HG03025 (cell line): ENCODE results near the gene PTN.

Source experiments
- ATAC-seq: cut with Tn5 transposase; IDR thresholded peaks from one replicate; pipeline ENCODE4 v1.9.1; 2021; ENCODE audit warnings: mild to moderate bottlenecking, moderate library complexity; ENCODE audit not compliant: unreplicated experiment, low FRiP score

PTN gene, protein sequence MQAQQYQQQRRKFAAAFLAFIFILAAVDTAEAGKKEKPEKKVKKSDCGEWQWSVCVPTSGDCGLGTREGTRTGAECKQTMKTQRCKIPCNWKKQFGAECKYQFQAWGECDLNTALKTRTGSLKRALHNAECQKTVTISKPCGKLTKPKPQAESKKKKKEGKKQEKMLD

DNA sequence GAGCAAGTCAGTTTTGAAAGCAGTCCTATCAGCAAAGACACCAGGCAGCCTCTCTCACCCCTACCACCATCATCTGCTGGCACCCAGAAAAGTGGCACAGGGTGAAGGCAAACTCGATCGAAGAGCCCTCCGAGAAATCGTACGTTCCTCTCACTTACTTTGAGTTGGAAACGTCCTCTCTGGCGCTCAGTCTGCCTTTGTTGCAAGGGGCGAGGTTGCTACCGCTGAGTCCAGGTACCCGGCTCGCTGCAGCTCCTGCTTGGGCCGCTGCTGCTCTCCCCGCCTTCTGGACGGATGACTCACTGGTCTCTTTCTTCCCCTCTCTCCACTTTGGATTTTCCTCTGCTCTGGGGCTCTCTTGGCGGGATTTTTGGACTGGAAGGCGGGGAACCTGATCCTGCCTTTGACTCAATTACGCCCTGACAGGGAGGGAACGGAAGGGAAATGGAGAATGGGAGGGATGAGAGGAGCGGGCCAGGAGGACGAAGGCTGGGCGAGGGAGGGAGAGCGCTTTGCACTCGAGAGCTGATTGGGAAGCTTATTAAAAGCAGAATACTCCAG is at the start of gene PTN:
Gene PTN, minus strand, starts transcription at position 453 of the 561 bp plus-strand sequence. CDS start 88,760 bp downstream, outside the sequence.
- no peak for ATAC-seq

DNA sequence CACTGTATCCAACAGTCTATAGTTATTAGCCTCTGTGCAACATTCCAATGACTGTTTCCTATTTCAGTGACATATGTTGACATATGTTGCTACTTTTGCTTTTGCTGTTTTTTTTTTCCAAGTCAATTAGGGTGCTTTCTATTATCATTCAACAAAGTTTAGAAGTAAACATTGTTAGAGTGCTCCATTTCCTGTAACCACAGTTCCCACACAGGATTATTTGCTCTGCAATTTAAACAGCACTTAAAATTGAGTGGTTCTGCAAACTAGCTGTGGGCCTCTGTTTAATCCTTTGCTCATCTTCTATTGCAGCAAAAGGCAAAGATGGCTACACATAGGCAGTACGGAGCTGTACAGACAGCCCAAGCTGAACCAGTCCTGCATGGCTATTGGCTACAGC is 46.5 kb upstream of the PTN start:
- ATAC-seq, result no peak

DNA sequence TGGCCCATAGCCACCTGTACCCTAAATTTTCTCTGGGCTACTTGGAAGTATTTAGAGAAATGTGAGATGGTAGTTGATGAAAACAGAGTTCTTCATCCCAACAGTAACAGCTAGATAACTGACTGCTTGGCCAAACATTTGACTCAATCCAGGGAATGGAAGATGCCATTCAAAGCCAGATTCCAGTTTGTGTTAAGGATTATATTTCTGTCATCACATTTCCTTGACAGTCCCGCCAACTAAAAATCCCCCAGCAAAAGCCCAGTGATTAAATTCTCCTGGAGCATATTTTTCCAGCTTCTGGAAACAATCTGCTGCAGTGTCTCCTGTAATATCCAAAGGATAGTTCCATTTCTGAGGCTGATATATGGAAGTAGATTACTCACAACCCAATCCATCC is 45.4 kb upstream of the PTN start:
- ATAC-seq, result no peak

DNA sequence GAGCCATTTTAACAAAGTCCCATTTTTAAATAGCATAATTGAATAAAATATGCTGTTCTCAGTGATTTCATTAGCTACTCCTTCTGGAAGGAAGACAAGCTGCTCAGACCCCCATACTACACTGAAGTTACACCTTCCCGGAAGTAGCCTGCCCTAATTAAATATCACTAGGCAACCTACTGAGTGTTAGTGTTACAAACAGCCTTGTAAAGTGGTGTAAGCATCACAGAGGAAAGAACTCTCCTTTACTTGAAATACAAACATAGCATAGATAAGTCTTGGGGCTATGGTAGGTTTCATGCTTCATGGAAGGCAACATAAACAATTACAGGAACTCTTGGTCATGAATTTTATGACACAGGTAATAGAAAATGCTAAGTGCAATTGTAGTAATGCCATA is 43.4 kb upstream of the PTN start:
- no peak for ATAC-seq

DNA sequence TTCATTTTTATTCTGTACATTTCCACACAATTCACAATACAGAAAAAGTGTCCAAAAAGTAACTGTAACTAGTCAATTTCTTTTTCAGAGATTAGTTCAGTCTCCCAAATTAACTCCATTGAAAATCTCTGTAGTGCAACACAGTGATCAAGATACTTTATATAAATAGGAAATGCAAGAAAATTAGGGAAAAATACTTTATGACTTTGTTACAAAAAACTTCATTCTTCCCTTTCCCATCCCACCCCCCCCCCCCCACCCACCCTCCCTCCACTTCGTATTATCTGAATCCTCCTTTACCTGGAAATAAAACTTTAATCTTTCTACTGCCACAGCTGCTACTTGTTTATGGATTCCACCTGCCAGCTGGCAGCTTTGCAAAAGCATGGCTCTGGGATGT is 37.5 kb upstream of the PTN start:
- no peak for ATAC-seq

DNA sequence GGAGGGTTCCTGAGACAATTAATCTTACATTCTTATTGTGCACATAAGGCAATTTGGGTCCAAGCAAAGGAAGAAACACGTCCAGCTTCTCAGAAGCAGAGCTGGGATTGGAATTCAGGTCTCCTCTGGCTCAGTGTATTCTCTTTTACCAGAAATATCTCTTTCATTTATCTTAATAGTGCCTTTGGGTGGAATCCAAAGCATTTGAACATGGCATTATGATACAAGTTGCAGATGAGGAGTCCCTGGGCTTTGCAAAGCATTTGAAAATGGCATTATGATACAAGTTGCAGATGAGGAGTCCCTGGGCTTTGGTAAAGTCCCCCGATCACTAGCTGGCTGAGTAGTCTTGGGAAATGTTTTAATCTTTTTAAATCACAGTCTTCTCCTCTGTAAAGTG is 30.0 kb upstream of the PTN start:
- no peak for ATAC-seq

DNA sequence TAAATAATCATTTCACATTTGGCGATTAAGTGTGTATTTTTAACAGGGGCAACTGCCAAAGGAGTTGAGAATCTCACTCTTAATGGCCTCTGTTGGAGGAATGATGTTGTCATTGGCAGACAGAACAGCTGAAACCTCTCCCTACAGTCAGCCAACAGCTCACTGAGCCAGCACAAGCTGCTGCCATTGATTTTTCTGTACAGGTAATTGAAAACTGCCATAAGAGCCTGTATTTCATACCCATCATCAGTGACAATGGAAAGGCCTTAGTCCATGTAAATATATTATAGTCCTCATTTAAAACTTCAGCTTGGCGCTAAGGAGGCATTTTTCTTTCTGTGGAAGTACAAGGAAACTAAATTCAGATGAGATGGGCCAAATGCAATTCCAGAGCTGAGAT is 28.1 kb upstream of the PTN start:
- no peak for ATAC-seq

DNA sequence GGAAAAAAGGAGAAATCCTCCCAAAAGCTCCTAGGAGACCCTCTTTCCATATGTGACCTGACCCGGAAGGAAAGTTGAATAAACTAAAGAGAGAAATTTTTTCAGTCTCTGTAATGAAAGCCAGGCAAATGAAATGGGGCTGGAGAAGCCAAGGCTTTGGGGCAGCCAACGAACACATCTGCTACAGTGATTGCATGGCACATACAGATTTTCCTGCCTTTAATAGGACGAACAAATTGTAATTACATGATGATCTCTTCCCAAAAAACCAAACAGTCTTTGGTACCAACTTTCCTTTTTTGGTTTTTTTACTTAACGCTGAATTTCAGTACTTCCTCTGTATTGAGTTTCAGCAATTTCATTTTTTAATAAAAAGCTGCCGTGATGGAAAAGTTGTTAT is 23.5 kb upstream of the PTN start:
- no peak for ATAC-seq

DNA sequence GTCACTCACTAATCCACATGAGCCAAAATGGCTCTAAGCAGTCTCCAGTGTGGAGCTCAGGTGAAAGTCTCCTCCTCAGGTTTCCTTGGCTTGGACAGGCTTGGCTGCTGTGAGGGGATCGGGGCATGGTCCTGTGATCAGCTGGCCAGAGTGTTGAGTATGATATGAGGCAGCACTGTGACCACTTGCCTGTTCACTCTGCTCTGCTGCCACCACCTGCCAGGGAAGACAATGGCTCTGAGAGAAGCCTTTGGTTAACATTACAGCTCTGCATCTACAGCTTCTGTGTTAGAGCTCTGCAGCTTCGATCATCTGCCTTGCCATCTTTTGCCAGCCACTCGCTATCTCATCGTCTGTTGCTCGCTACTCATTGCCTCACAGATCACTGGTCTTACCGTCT is 20.1 kb upstream of the PTN start:
- no peak for ATAC-seq

DNA sequence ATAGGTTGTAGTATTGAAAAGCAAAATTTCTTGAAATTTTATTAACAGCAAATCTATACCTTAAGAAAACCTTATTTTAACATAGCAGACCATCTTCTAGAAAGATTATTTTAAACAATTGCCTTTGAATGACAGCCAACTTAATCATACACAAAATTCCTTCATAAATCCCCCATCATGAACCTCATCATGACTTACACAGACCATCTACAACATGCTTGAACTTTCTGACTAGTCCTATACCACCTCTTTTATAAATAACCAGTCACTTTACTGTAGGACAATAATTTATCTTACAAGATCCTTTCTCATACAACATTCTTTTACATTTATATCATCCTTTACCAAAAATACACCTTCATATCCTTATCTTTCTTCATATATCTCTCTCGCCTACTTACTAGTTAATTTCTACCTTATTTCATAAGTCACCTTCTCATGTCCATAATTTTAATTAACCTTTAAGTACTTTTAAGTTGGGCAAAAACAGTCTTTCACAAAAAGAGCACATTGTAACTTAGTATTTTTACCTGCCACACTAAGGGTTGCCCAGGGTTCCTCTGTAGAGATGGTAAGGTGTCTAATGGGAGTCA is 16.6 kb upstream of the PTN start:
- ATAC-seq, result no peak

DNA sequence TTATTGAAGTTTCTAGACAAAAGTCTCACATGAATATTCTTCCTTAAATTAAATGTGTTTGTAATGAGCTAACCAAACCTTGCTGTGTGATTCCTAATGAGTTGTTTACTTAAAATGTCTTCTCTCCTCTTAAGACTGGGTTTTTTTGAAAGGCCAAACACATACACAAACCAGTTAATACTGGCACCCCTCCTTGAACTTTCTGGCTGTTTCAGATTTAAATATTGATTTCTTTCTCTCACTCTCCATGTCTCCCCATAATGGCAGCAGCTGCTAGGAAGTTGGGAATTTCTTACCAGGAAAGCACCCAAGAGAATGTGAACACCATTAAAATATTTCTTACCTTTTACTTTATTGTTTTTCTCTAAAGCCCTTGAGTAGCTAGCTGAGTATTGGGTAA is 11.4 kb upstream of the PTN start:
- ATAC-seq, result no peak

DNA sequence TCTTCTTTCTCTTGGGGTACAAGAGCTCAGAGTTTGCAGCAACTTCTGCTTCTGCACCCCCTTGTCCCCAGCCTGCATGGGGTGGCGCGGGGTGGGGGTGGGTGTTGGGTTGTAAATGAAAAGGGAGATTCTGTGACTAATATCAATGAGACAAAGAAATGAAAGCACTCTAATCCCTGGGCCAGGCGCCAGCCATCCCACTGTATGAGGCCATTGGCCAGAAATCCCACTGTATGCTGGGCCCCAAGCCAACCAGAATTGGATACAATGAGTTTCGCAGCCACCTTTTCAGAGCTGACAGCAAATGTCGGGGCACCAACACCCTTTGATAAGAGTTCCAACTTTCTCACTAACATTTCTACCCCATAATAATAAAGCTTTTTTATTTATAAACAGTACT is 10.9 kb upstream of the PTN start:
- ATAC-seq, result no peak

DNA sequence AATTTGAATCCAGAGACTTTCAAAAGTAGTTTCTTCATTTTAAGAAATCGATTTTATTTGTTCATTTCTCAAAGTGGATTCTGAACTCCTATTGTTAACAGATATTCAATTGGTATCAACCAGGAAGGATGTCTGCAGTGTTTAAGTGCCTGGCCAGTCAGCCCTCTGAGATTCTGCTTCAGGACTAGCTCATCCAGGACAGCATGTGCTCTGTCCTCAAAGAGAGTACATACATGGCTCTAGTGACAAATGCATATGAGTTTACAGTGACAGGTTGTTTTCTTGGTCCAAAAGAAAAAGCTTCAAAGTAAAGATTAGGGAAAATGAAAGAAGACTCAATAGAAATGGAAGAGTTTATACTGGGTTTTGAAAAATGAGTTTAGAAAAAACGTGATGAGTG is 8.4 kb upstream of the PTN start:
- no peak for ATAC-seq

DNA sequence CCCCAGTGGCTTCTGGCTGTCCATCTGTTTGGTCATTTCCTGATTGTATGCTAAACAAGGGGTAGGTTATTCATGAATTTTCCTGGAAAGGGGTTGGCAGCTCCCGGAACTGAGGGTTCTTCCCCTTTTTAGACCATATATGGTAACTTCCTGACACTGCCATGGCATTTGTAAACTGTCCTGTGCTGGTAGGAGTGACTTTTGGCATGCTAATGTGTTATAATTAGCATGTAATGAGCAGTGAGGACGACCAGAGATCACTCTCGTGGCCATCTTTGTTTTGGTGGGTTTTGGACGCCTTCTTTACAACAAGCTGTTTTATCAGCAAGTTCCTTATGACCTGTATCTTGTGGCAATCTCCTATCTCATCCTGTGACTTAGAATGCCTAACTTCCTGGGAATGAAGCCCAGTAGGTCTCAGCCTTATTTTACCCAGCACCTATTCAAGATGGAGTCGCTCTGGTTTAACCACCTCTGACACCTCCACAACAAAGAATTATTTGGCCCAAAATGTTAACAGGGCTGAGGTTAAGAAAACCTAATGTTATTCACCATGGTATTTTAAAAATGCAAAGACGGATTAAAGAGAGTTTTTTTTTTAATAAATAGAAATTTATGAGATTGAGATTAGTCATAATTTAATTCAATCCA is 2.4 kb upstream of the PTN start:
- no peak for ATAC-seq

DNA sequence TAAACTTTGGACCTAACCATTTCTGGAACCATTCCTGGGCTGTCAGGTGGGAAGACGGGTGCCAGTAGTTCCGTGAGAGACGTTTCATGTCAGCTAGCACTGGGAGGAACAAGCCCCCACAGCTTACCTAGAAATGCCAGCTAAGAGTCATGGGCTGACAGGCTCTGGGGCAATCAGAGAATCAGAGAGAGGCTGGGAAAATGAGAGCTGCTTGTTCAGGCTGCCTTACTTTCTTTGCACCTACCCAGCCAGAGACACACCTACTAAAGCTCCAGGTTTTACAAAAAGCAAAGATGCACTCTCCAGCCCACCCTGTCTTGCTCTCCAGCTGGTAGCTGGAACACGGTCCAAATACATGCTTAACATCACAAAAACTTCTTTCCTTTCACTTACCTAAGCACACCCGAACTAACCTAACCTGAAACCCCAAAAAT is 688 bp downstream of the PTN start:
- ATAC-seq, result no peak

DNA sequence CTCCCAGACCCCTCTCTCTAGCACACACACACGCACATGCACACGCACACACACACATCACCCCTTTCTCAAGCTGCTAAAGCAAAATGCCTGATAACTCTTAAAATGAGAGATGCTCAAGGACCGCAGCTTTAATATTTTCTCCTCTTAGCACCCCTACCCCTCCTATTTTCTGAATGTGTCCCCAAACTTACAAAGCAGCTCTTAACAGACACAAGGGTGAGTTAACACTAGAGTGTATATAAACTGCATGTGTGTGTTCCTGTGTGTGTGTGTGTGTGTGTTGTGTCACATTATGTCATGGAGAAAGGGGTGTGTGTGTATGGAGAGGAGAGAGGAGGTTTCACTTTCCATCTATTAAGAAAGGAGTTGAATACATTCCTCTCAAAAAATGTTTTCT is 1.3 kb downstream of the PTN start:
- no peak for ATAC-seq

DNA sequence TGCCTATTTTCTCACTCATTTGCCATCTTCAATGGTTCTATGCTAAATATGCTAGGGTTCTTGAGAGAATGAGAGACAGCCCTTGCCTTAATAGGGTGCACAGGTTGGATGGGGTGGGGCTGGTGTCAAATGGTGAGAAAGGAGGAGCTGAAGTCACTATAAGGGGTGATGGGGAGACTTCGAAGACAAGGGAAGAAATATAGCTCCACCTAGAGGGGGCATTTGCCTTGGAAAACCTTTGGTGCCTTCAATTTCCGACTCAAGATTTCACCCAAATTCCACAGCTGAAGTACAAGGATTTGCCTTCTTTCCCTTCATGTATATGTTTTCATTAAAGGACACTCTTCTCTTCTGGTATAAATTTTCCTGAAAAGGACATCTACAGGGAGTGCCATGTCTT is 5.6 kb downstream of the PTN start:
- no peak for ATAC-seq

DNA sequence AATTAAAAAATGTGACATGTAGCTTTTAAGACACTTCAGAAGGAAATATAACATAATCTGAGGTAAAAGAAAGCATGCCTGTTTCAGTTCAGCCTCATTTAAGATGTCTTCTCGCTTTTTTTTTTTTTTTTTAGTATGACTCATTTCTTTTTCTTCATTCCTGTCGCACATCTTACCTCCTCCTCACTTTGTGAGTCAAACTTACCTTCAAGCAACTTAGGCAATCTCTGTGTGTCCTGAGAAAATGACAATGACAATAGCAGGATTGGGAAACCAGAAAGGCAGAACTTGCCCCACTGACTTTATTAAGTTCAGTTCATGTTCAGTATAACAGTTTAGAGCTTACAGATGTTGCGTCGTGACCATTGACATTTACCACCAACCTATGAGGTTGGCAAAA is 7.7 kb downstream of the PTN start:
- ATAC-seq, result no peak

DNA sequence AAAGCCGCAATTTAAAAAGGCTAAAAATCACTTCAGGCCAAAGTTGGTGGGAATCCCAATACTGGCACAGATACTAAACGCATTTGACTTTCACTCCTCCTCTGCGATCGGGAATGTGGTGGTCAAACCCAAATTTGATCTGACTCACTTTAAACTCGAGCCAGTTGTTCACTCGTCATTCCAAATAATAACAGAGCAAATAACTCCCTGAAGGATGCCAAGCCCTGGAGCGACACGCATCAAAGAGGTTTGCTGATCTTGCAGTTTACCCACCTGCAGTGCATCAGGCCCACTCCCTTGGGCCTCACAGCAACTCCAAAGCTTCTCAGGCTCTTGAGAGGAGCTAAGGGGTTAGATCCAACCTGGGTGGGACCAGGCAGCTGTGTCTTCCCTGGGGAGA is 12.2 kb downstream of the PTN start:
- no peak for ATAC-seq

DNA sequence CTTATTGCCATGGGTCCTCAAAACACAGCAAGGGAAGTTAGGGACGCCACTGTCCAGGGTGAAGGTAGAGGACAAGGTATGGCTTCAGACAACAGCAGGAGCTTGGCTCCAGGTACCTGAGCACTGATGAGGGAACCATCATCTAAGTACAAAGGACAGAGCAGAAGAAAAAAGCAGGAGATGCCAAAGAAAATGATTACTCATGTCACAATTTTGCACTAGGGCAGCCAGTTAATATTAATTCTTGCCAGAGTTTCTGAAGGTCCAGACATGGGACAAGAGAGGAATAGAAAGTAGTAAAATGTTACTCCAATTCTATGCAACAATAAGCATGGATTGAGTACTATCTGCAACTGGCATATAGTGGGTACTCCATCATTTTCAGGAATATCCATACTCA is 14.1 kb downstream of the PTN start:
- ATAC-seq, result no peak

DNA sequence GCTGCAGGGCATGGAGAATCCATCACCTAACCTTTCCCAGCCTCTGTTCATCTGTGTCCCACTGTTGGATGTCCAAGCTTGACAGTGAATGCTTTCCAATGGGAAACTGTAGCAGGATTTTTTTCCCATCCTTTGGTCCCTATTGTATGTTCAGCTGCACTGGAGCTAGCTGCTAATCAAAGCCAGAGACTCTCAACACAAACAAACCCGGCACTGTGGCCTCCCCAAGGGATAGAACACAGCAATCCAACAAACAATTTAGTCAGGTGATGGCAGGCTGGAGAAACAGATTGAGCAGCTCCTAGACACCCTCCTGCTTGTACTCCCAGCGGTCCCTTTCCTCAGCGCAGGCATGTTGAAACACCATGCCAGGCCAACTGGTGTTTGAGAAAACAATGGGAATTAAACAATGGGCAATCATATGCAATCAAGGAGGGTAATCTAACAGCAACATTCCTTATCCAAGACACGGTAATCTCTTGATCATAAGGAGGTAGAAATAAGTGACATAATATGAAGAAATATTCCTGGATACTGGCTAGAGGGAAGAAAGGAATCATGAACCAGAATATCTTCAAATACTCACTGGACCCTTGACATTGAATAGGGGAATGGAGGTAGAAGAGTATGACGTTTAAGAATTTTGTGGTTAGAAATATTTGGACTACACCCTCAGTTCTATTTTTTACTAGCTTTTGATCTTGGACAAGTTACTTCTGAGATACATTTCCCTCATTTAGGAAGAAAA is 15.0 kb downstream of the PTN start:
- no peak for ATAC-seq
